Loucy (cell line): ENCODE measurements around the gene HOXD10.

Experiments used
- H2AFZ ChIP-seq: fragments of 200-600 bp; sonication (generic); 2 replicates; pipeline ENCODE4 v1.6.0; 2016; ENCODE audit warnings: antibody characterized with exemption, mild to moderate bottlenecking, low read length, moderate library complexity
- H3F3A ChIP-seq: fragments of 200-600 bp; 2 replicates; pipeline ENCODE4 v1.6.0; 2016; ENCODE audit warnings: antibody characterized with exemption, low read depth, mild to moderate bottlenecking
- H3K27me3 ChIP-seq: fragments of 200-600 bp; sonication (generic); 2 replicates; pipeline ENCODE4 v1.6.1; 2014; ENCODE audit warnings: low read length, mild to moderate bottlenecking; ENCODE audit not compliant: insufficient read depth, poor library complexity, severe bottlenecking
- H3K36me3 ChIP-seq: fragments of 200-600 bp; sonication (generic); 2 replicates; pipeline ENCODE4 v1.6.1; 2016; ENCODE audit warnings: low read length; ENCODE audit not compliant: insufficient read depth
- H3K4me1 ChIP-seq: fragments of 200-600 bp; sonication (generic); 2 replicates; pipeline ENCODE4 v1.5.1; 2014; ENCODE audit warnings: low read length, mild to moderate bottlenecking; ENCODE audit not compliant: insufficient read depth, poor library complexity, severe bottlenecking
- H3K4me2 ChIP-seq: fragments of 200-600 bp; sonication (generic); 2 replicates; pipeline ENCODE4 v1.6.0; 2014; ENCODE audit warnings: antibody characterized with exemption, low read length, low read depth, mild to moderate bottlenecking; ENCODE audit not compliant: poor library complexity, severe bottlenecking
- H3K4me3 ChIP-seq: fragments of 200-600 bp; sonication (generic); 2 replicates; pipeline ENCODE4 v1.5.1; 2014; ENCODE audit warnings: low read length, mild to moderate bottlenecking, mixed read lengths; ENCODE audit not compliant: poor library complexity, severe bottlenecking
- H3K79me2 ChIP-seq: fragments of 200-600 bp; sonication (generic); 2 replicates; pipeline ENCODE4 v1.6.1; 2014; ENCODE audit warnings: low read length; ENCODE audit not compliant: insufficient read depth
- H3K9ac ChIP-seq: fragments of 200-600 bp; sonication (generic); 2 replicates; pipeline ENCODE4 v1.6.0; 2014; ENCODE audit warnings: mild to moderate bottlenecking, low read depth, low read length, moderate library complexity; ENCODE audit not compliant: poor library complexity, severe bottlenecking
- H3K9me2 ChIP-seq: fragments of 200-600 bp; sonication (generic); replicated peaks from 2 replicates; pipeline ENCODE4 v1.6.1; 2016; ENCODE audit warnings: low read depth, low read length, mixed read lengths
- H3K9me3 ChIP-seq: fragments of 200-600 bp; sonication (generic); 2 replicates; pipeline ENCODE4 v1.6.1; 2014; ENCODE audit warnings: mild to moderate bottlenecking, antibody characterized with exemption, low read length, low read depth; ENCODE audit not compliant: insufficient read depth
- H4K20me1 ChIP-seq: fragments of 200-600 bp; sonication (generic); 2 replicates; pipeline ENCODE4 v1.6.0; 2014; ENCODE audit warnings: antibody characterized with exemption, low read length, mild to moderate bottlenecking; ENCODE audit not compliant: insufficient read depth, poor library complexity, severe bottlenecking
- EZH2phosphoT487 ChIP-seq: fragments of 200-600 bp; IDR thresholded peaks from 2 replicates; pipeline ENCODE4 v1.6.1; 2018; ENCODE audit warnings: antibody characterized with exemption, mild to moderate bottlenecking, moderate library complexity, borderline replicate concordance
- TF ChIP-seq, protein P1 (sequence below): fragments of 200-600 bp; sonication (generic); conservative IDR thresholded peaks from 2 replicates; pipeline ENCODE4 v1.5.1; 2014; ENCODE audit warnings: mild to moderate bottlenecking, antibody characterized with exemption, low read length

The HOXD10 gene

DNA sequence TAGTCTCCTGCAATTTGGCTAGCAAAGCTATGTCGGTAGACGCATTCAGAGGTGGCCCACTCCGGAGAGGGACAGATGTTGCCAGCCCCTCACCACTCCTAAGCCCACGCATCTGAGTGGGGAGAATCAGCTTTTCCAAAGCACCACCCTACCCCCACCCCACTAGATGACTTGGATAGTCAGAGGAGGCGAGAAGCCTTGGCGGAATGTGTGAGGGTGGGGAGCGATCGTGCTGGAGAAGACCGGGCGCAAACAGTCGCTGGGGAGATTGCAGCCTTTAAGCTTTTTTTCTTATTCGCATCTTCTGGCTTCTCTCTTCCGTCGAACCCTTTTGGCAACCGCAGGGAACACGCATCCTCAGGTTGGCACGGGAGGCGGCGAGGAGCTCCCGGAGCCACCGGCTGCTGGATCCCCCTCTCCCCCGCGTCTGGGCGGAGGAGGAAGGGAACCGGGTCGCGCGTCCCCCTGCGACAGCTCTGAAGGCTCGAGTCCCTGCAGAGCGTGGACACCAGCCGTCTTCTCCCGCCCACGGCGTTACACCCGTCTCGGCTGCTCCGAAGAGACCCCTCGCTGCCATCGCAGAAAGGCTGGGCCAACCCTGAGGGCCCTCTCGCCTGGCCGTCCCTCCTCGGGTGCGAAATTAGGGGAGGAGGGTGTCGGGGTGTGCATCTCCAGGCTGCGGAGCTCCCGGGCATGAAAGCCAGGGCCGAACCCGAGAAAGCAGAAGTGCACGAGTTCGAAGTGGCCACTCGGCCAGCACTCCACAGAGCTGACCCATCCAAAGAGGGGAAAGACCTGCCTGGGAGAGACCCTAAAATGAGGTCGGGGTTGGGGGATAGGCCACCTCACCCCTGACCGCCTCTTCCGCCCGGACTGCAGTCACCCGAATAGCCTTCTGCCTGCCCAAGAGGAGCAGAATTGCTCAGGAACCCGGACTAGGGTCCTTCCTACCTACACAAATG, 45.0 kb upstream of the HOXD10 start:
- TF ChIP-seq EZH2phosphoT487 = no peak
- TF ChIP-seq, protein P1, sequence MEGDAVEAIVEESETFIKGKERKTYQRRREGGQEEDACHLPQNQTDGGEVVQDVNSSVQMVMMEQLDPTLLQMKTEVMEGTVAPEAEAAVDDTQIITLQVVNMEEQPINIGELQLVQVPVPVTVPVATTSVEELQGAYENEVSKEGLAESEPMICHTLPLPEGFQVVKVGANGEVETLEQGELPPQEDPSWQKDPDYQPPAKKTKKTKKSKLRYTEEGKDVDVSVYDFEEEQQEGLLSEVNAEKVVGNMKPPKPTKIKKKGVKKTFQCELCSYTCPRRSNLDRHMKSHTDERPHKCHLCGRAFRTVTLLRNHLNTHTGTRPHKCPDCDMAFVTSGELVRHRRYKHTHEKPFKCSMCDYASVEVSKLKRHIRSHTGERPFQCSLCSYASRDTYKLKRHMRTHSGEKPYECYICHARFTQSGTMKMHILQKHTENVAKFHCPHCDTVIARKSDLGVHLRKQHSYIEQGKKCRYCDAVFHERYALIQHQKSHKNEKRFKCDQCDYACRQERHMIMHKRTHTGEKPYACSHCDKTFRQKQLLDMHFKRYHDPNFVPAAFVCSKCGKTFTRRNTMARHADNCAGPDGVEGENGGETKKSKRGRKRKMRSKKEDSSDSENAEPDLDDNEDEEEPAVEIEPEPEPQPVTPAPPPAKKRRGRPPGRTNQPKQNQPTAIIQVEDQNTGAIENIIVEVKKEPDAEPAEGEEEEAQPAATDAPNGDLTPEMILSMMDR = no peak
- H2AFZ ChIP-seq = no peak overlapping the region
- H3F3A ChIP-seq = no peaks in the 10 kb centered on the region
- no peaks in the 10 kb centered on the region for H3K27me3 ChIP-seq
- H3K79me2 ChIP-seq = no peaks in the 10 kb centered on the region
- no peaks in the 10 kb centered on the region for H3K4me1 ChIP-seq
- no peak overlapping the region for H3K4me2 ChIP-seq
- H3K9me2 ChIP-seq = no peaks in the 10 kb centered on the region
- no peaks in the 10 kb centered on the region for H3K36me3 ChIP-seq
- H4K20me1 ChIP-seq = no peaks in the 10 kb centered on the region
- H3K9ac ChIP-seq = no peak overlapping the region
- no peaks in the 10 kb centered on the region for H3K9me3 ChIP-seq
- no peak overlapping the region for H3K4me3 ChIP-seq

DNA sequence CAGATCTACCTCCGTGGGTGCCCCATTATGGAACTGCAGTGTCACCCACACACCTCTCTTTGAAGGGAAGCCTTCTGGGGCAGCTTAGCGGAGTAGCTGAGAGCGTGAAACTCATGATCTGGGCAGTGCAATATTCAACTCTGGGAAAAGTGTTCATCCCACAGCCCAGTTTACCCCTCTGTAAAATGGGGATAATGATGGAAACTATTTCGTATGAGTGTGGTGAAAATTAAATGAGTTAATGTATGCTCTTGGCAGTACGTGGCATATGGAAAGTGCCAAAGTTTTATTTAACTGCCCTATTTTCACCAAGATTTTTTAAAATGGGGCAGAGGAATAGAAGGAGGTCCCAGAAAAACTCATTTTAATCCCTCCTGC, 44.3 kb upstream of the HOXD10 start:
- H2AFZ ChIP-seq = no peak overlapping the region
- no peak overlapping the region for H3K4me3 ChIP-seq
- H3K4me2 ChIP-seq = no peak overlapping the region
- H3K9me3 ChIP-seq = no peaks in the 10 kb centered on the region
- no peaks in the 10 kb centered on the region for H3K36me3 ChIP-seq
- TF ChIP-seq, protein P1 = no peak
- no peak for TF ChIP-seq EZH2phosphoT487
- H3K9ac ChIP-seq = no peak overlapping the region
- no peaks in the 10 kb centered on the region for H3K79me2 ChIP-seq
- H4K20me1 ChIP-seq = no peaks in the 10 kb centered on the region
- no peaks in the 10 kb centered on the region for H3K9me2 ChIP-seq
- H3K27me3 ChIP-seq = no peaks in the 10 kb centered on the region
- H3K4me1 ChIP-seq = no peaks in the 10 kb centered on the region
- no peaks in the 10 kb centered on the region for H3F3A ChIP-seq

DNA sequence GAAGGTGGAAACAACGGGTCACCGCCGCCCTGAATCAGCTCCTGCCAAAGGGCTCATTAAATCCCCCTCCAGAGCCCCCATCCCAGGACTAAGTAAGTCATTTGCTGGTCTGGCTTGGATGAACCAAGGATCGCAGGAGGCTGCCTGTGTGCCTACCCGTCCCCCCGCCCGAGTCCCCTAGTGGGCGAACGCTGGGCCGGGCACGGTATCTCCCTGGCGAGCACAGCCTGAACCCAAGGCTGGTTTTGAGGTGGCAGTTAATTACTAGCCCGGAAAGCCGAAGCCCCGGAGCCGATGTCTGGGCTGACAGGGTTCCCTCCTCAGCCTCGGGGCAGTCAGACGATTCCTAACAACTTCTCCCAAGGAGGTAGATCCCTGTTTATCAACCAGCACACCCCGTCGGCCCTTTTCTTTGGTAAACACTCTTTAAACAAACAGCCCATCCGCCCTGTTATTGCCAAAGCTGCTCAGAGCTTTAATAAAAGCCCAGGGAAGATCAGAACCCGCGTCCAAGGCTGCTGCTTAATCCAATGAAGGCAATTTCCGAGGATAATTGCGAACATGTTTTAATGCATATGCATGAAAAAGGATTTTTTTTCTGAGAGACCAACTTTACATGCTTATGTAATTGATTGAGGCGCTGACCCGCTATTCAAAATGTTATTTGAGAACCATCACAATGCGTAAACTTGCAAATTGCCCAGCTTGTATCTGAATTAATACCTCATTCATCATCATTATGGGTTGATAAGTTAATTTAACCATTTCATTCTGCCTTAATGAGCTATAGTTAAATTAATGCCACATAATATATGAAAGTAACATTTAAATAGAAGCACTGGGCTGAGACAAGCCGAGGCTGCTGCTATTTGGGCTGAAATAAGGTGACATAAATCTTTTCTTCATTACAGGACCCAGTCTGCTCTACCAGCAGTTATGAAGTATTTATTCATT, 43.4 kb upstream of the HOXD10 start:
- H3F3A ChIP-seq = no peaks in the 10 kb centered on the region
- H3K9me3 ChIP-seq = no peaks in the 10 kb centered on the region
- no peaks in the 10 kb centered on the region for H3K27me3 ChIP-seq
- H3K9me2 ChIP-seq = no peaks in the 10 kb centered on the region
- H4K20me1 ChIP-seq = no peaks in the 10 kb centered on the region
- H2AFZ ChIP-seq = no peak overlapping the region
- H3K4me1 ChIP-seq = no peaks in the 10 kb centered on the region
- H3K9ac ChIP-seq = no peak overlapping the region
- TF ChIP-seq, protein P1 = no peak
- no peak for TF ChIP-seq EZH2phosphoT487
- H3K79me2 ChIP-seq = no peaks in the 10 kb centered on the region
- no peaks in the 10 kb centered on the region for H3K36me3 ChIP-seq
- H3K4me3 ChIP-seq = no peak overlapping the region
- H3K4me2 ChIP-seq = no peak overlapping the region
